Body of pancreas (tissue), 4 donors: ENCODE results near the gene STXBP3.

Experiments used
- CTCF ChIP-seq, 7 experiments: fragments of 450-650 bp in 4 of 7; fragments of 200-600 bp in 3 of 7; sonication (generic) in 3 of 7; IDR thresholded peaks; one replicate each; pipeline ENCODE4 v1.5.1; 2016 to 2019; ENCODE audit warnings: antibody characterized with exemption in 7 of 7
- POLR2A ChIP-seq, 3 donors: fragments of 450-650 bp; IDR thresholded peaks; one replicate each; pipeline ENCODE4 v1.6.1; 2016; ENCODE audit warnings: antibody characterized with exemption in 3 of 3, mild to moderate bottlenecking in 2 of 3

- TF ChIP-seq POLR2A (IDR thresholded peaks at IDR 0.05), result no peak
- no peak for TF ChIP-seq CTCF (IDR thresholded peaks at IDR 0.05)
Observed at GRCh38 chr1:108779455-108779854, 33.0 kb downstream of the STXBP3 start.
